ENCODE data around the gene CLEC1B. TPM values are rescaled to one million over a fixed set of nuclear protein-coding genes. Genes with fewer than 3 reads are reported as not detected.

The CLEC1B gene
- total and polyA plus RNA-seq, 10 of the 15 experiments (the other 5 are each of a cell fraction or from before 2014, with no cell fraction given): not detected

- RAD21 ChIA-PET (ENCODE audit: unreplicated experiment): interaction anchor here (1.0 kb wide), 1 partner anchor 11 kb away, joined by 3 read pairs; no protein-coding TSS in a partner anchor
- Histone ChIP-seq H3K4me3 (no peak overlapping the region), H3K36me3 (ENCODE audit: control insufficient read depth in 2 of 2, insufficient read depth in 2 of 2, low read length in 1 of 2) (no peaks in the 10 kb centered on the region), H2AFZ (ENCODE audit: control insufficient read depth, low read depth, low read length) (no peak overlapping the region), H3K9ac (ENCODE audit: control insufficient read depth, insufficient read depth, low read length) (no peak overlapping the region), H4K20me1 (ENCODE audit: control insufficient read depth, insufficient read depth) (no peaks in the 10 kb centered on the region), H3K4me1 (ENCODE audit: control insufficient read depth, insufficient read depth, low read length) (no peaks in the 10 kb centered on the region), H3K27ac (ENCODE audit: control insufficient read depth, insufficient read depth) (no peak overlapping the region), H3K79me2 (ENCODE audit: control insufficient read depth, insufficient read depth, low read length) (no peaks in the 10 kb centered on the region), H3K4me2 (ENCODE audit: control insufficient read depth, insufficient read depth) (no peak overlapping the region), H3K27me3 (replicated peaks in 1 of 2; ENCODE audit: control insufficient read depth in 2 of 2, insufficient read depth in 2 of 2, low read length in 1 of 2) (peaks cover 0 to 9% of the 10 kb centered on the region in 2 experiments; a peak in 1 of 4 replicates), H3K9me3 (replicated peaks; ENCODE audit: control insufficient read depth, insufficient read depth, low read length) (no peaks in the 10 kb centered on the region)
- in situ Hi-C loops (cut with MboI) (no loop called here), intact Hi-C loops (cut with micrococcal nuclease; ENCODE audit: unreplicated experiment) (loop anchor here (10.0 kb wide), 2 partner anchors 198 to 268 kb away; no protein-coding TSS in a partner anchor)
- BruUV-seq (replicated peaks): no TSS peak
- no peak for DNase-seq (ENCODE audit: low read depth, low spot score)
- POLR2A ChIA-PET: no interaction called here
- ATAC-seq: no peak
- CTCF ChIA-PET: interaction anchor here (1.1 kb wide), 1 partner anchor 9 kb away, joined by 3 read pairs; no protein-coding TSS in a partner anchor
- 53% methylated on average over 6 of the region's 6 CpGs for WGBS (ENCODE audit: insufficient coverage, insufficient replicate concordance, low lambda C conversion rate, missing lambda C conversion rate)
- FAIRE-seq: no peak
- SMC1A ChIA-PET (ENCODE audit: uncharacterized antibody, unreplicated experiment): interaction anchor here (1.3 to 4.1 kb wide), 4 partner anchors 9 to 127 kb away, joined by 3 to 19 read pairs (median 6); no protein-coding TSS in a partner anchor
- TF ChIP-seq USF2 (IDR thresholded peaks at IDR 0.05; ENCODE audit: borderline replicate concordance, low read depth, low read length) (no peak), MEF2A (IDR thresholded peaks at IDR 0.05; ENCODE audit: insufficient read depth, low read depth, low read length) (no peak), ZNF217 (IDR thresholded peaks at IDR 0.05) (no peak), ZBED1 (IDR thresholded peaks at IDR 0.05; ENCODE audit: borderline replicate concordance) (no peak), FOXM1 (IDR thresholded peaks at IDR 0.05; ENCODE audit: low read depth, low read length) (no peak), NFXL1 (IDR thresholded peaks at IDR 0.05; ENCODE audit: borderline replicate concordance) (no peak), CHD1 (IDR thresholded peaks at IDR 0.05; ENCODE audit: low read depth, low read length) (no peak), POU2F2 (IDR thresholded peaks at IDR 0.05; ENCODE audit: borderline replicate concordance, low read depth, low read length) (no peak), EGR1 (IDR thresholded peaks at IDR 0.05; ENCODE audit: borderline replicate concordance in 1 of 2, low read depth in 2 of 2, low read length in 2 of 2) (no peak), FOS (IDR thresholded peaks at IDR 0.05; ENCODE audit: borderline replicate concordance, extremely low read depth, insufficient read length) (no peak), USF1 (IDR thresholded peaks at IDR 0.05; ENCODE audit: borderline replicate concordance, extremely low read length, insufficient read depth, low read depth, low read length) (no peak)
- TF ChIP-seq, protein P1, sequence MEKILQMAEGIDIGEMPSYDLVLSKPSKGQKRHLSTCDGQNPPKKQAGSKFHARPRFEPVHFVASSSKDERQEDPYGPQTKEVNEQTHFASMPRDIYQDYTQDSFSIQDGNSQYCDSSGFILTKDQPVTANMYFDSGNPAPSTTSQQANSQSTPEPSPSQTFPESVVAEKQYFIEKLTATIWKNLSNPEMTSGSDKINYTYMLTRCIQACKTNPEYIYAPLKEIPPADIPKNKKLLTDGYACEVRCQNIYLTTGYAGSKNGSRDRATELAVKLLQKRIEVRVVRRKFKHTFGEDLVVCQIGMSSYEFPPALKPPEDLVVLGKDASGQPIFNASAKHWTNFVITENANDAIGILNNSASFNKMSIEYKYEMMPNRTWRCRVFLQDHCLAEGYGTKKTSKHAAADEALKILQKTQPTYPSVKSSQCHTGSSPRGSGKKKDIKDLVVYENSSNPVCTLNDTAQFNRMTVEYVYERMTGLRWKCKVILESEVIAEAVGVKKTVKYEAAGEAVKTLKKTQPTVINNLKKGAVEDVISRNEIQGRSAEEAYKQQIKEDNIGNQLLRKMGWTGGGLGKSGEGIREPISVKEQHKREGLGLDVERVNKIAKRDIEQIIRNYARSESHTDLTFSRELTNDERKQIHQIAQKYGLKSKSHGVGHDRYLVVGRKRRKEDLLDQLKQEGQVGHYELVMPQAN (conservative IDR thresholded peaks at IDR 0.05): no peak
- TF ChIP-seq, protein P2, sequence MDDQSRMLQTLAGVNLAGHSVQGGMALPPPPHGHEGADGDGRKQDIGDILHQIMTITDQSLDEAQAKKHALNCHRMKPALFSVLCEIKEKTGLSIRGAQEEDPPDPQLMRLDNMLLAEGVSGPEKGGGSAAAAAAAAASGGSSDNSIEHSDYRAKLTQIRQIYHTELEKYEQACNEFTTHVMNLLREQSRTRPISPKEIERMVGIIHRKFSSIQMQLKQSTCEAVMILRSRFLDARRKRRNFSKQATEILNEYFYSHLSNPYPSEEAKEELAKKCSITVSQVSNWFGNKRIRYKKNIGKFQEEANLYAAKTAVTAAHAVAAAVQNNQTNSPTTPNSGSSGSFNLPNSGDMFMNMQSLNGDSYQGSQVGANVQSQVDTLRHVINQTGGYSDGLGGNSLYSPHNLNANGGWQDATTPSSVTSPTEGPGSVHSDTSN (IDR thresholded peaks at IDR 0.05; ENCODE audit: insufficient replicate concordance, low read depth, low read length): no peak
- TF ChIP-seq, protein P3, sequence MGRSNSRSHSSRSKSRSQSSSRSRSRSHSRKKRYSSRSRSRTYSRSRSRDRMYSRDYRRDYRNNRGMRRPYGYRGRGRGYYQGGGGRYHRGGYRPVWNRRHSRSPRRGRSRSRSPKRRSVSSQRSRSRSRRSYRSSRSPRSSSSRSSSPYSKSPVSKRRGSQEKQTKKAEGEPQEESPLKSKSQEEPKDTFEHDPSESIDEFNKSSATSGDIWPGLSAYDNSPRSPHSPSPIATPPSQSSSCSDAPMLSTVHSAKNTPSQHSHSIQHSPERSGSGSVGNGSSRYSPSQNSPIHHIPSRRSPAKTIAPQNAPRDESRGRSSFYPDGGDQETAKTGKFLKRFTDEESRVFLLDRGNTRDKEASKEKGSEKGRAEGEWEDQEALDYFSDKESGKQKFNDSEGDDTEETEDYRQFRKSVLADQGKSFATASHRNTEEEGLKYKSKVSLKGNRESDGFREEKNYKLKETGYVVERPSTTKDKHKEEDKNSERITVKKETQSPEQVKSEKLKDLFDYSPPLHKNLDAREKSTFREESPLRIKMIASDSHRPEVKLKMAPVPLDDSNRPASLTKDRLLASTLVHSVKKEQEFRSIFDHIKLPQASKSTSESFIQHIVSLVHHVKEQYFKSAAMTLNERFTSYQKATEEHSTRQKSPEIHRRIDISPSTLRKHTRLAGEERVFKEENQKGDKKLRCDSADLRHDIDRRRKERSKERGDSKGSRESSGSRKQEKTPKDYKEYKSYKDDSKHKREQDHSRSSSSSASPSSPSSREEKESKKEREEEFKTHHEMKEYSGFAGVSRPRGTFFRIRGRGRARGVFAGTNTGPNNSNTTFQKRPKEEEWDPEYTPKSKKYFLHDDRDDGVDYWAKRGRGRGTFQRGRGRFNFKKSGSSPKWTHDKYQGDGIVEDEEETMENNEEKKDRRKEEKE (IDR thresholded peaks at IDR 0.05): no peak
These were observed 13.9 kb upstream of the CLEC1B start for GRCh38 chr12:10012630-10013330.
